Measurements from ENCODE around the gene TMCC1. TPM values are rescaled to one million over a fixed set of nuclear protein-coding genes. Genes with fewer than 3 reads are reported as not detected.

TMCC1 gene
- total and polyA plus RNA-seq, 9 donors: 13.2 to 57.2 (median 42.4) TPM

DNA sequence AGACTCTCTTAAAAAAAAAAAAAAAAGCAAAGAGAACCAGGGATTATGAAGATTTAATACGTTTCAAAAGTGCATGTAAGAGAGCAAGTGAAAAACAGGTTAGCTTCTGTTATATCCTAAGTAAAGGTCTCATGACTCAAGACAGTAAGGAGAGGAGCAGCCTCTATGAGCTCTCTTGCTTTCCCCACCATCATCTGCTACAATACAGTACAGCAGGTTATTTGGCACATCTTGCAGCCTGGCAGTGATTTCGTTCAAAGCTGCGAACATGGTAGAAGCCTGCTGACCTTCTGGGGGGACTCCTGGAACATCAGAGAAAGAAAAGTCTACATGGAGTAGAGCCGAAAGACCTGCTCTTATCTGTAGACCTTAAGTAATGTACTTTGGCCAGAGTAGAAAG is 157.9 kb downstream of the TMCC1 start:
- Histone ChIP-seq H3K36me3 (no peaks in the 10 kb centered on the region), H3K9me3 (no peaks in the 10 kb centered on the region), H3K27me3 (no peaks in the 10 kb centered on the region), H3K4me3 (no peak overlapping the region), H3K4me1 (ENCODE audit: insufficient read depth) (no peaks in the 10 kb centered on the region), H3K27ac (no peak overlapping the region)
- intact Hi-C loops (cut with DNase I): no loop called here
- no peak for DNase-seq
- TF ChIP-seq, protein P1, sequence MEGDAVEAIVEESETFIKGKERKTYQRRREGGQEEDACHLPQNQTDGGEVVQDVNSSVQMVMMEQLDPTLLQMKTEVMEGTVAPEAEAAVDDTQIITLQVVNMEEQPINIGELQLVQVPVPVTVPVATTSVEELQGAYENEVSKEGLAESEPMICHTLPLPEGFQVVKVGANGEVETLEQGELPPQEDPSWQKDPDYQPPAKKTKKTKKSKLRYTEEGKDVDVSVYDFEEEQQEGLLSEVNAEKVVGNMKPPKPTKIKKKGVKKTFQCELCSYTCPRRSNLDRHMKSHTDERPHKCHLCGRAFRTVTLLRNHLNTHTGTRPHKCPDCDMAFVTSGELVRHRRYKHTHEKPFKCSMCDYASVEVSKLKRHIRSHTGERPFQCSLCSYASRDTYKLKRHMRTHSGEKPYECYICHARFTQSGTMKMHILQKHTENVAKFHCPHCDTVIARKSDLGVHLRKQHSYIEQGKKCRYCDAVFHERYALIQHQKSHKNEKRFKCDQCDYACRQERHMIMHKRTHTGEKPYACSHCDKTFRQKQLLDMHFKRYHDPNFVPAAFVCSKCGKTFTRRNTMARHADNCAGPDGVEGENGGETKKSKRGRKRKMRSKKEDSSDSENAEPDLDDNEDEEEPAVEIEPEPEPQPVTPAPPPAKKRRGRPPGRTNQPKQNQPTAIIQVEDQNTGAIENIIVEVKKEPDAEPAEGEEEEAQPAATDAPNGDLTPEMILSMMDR (IDR thresholded peaks at IDR 0.05): no peak
- TF ChIP-seq POLR2A (IDR thresholded peaks at IDR 0.05): no peak
- 70 to 78% (median 73%) methylated on average over 4 of the region's 4 CpGs for WGBS, 3 donors

DNA sequence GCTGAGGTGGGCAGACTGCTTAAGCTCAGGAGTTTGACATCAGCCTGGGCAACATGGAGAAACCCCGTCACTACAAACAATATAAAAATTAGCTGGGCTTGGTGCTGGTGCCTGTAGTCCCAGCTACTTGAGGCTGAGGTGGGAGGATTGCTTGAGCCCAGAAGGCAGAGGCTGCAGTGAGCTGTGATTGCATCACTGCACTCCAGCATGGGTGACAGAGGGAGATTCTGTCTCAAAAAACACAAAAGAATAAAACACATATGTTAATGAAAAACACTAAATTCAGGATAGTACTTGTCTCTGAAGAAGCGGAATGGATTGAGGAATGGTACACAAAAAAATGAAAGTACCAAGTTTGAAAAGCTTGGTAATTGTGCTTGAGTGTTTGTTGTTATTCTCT is 159.1 kb downstream of the TMCC1 start:
- 96 to 97% (median 96%) methylated on average over 2 of the region's 2 CpGs for WGBS, 3 donors
- Histone ChIP-seq H3K36me3 (no peaks in the 10 kb centered on the region), H3K27me3 (no peaks in the 10 kb centered on the region), H3K27ac (no peak overlapping the region), H3K4me3 (no peak overlapping the region), H3K9me3 (no peaks in the 10 kb centered on the region), H3K4me1 (ENCODE audit: insufficient read depth) (no peaks in the 10 kb centered on the region)
- intact Hi-C loops (cut with DNase I): no loop called here
- TF ChIP-seq POLR2A (IDR thresholded peaks at IDR 0.05): no peak
- no peak for TF ChIP-seq EP300 (IDR thresholded peaks at IDR 0.05)
- TF ChIP-seq, protein P1 (IDR thresholded peaks at IDR 0.05): no peak
- no peak for DNase-seq

DNA sequence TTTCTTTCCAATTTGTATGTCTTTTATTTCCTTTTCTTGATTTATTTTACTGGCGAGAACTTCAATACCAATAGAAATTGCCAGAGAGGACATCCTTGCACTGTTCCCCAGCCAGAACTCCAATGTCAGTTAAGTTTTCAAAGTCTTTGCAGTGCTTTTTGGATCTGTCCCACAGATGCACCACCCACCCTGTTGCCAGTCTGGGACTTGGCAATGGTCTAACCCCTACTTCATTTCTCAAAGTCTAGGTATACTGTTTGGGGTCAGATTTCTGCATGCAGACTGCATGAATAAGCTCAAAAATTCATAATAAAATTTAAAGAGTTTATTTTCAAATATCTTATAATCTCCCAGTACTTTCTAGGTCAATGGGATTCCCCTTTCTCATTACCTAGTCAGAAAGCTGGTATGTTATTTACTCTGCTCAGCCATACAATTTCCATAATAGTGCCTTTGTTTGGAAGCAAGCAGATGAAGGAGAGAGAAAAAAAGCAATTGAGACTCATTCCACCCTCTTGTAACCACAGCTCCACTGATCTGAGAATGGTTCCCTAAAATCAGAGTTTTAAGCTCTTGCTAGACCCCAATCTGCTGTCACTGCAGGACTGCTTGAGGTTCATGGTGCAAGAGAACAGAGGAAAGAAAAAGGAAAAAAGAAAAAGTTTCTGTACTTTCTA is 161.2 kb downstream of the TMCC1 start:
- intact Hi-C loops (cut with DNase I): no loop called here
- WGBS, 3 donors: 92 to 95% (median 95%) methylated on average over 1 of the region's 1 CpG
- H3K4me3 ChIP-seq: no peak overlapping the region

DNA sequence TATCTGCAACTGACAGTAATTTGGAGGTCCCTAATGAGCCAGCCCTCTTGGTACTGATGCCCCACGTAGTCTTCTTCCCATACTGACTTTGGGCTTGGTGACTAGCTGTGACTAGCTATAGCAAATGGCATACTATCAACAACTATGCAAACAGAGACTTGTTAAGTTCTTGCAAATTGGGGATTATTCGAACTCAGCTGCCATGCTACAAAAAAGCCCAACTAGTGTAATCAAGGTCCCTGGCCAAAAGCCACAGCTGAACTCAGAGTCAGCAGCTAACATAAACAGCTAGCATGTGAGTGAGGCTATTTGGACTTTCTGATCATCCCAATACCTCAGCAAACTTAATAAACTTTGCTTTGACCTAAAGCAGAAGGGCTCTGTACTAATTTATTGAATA is 165.8 kb downstream of the TMCC1 start:
- H3K4me1 ChIP-seq (ENCODE audit: insufficient read depth): peaks cover 3% of the 10 kb centered on the region
- H3K27ac ChIP-seq: no peak overlapping the region
- intact Hi-C loops (cut with DNase I): no loop called here
- H3K4me3 ChIP-seq: no peak overlapping the region
- H3K27me3 ChIP-seq: no peaks in the 10 kb centered on the region
- DNase-seq: peak in 3 of 5 donors; percentile 28 to 41 (median 37)
- TF ChIP-seq, protein P1 (IDR thresholded peaks at IDR 0.05): no peak
- TF ChIP-seq EP300 (IDR thresholded peaks at IDR 0.05): no peak
- no peak for TF ChIP-seq POLR2A (IDR thresholded peaks at IDR 0.05)
- H3K9me3 ChIP-seq: no peaks in the 10 kb centered on the region
- 34 to 59% (median 45%) methylated on average over 2 of the region's 2 CpGs for WGBS, 3 donors
- no peaks in the 10 kb centered on the region for H3K36me3 ChIP-seq

More for the DNA sequence above, 161.2 kb downstream of the TMCC1 start:
- TF ChIP-seq POLR2A (IDR thresholded peaks at IDR 0.05): no peak
- TF ChIP-seq, protein P1 (IDR thresholded peaks at IDR 0.05): no peak
- TF ChIP-seq EP300 (IDR thresholded peaks at IDR 0.05): no peak
- Histone ChIP-seq H3K36me3 (no peaks in the 10 kb centered on the region), H3K9me3 (no peaks in the 10 kb centered on the region), H3K27ac (no peak overlapping the region), H3K27me3 (no peaks in the 10 kb centered on the region), H3K4me1 (ENCODE audit: insufficient read depth) (peaks cover 3% of the 10 kb centered on the region)
- DNase-seq: no peak
